ENCODE measurements around the gene UBE2H.

DNA sequence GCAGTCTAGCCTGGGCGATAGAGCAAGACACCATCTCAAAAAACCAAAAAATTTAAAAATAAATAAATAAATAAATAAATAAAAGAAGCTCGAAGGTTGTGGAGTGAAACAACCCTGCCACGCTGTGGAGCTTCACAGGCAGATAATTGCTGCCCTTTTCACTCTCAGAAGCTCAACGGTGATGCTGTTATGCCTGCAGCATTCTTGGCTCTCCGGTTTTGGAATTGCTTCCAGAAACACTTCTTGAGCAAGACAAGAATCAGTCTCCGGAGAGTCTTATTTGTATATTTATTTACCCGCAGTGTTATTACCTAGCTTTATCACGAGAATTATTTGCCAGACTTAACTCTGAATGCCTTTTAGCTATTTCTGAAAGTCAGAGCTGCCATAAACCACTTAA lies 40.5 kb upstream of the UBE2H start:
- TF ChIP-seq POLR2AphosphoS5 (IDR thresholded peaks at IDR 0.05; ENCODE audit: low read depth) (no peak), SPI1 (IDR thresholded peaks at IDR 0.05; ENCODE audit: borderline replicate concordance, low read depth) (no peak), REST (IDR thresholded peaks at IDR 0.05; ENCODE audit: insufficient replicate concordance, low read depth) (no peak)
- TF ChIP-seq, protein P1, sequence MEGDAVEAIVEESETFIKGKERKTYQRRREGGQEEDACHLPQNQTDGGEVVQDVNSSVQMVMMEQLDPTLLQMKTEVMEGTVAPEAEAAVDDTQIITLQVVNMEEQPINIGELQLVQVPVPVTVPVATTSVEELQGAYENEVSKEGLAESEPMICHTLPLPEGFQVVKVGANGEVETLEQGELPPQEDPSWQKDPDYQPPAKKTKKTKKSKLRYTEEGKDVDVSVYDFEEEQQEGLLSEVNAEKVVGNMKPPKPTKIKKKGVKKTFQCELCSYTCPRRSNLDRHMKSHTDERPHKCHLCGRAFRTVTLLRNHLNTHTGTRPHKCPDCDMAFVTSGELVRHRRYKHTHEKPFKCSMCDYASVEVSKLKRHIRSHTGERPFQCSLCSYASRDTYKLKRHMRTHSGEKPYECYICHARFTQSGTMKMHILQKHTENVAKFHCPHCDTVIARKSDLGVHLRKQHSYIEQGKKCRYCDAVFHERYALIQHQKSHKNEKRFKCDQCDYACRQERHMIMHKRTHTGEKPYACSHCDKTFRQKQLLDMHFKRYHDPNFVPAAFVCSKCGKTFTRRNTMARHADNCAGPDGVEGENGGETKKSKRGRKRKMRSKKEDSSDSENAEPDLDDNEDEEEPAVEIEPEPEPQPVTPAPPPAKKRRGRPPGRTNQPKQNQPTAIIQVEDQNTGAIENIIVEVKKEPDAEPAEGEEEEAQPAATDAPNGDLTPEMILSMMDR (IDR thresholded peaks at IDR 0.05; ENCODE audit: insufficient read depth, low read length) = no peak
